Measurements from ENCODE around the gene OGFOD1. TPM values are rescaled to one million over a fixed set of nuclear protein-coding genes. Genes with fewer than 3 reads are reported as not detected.

OGFOD1 gene
- total RNA-seq, 2 donors from 2014 or later, result 6.6 to 15.6 TPM

GRCh38 chr16:56421976-56422669, 29.2 kb upstream of the OGFOD1 start:
- no peak for DNase-seq
- H3K27ac ChIP-seq, result no peak overlapping the region

GRCh38 chr16:56422896-56423441, 28.4 kb upstream of the OGFOD1 start:
- TF ChIP-seq POLR2A (IDR thresholded peaks at IDR 0.05), result no peak
- TF ChIP-seq CTCF (IDR thresholded peaks at IDR 0.05), result no peak
- no peaks in the 10 kb centered on the region for H3K9me3 ChIP-seq
- 59 to 65% methylated on average over 4 of the region's 4 CpGs for WGBS, 2 donors
- DNase-seq (no peak), ATAC-seq (no peak)
- intact Hi-C loops (cut with DNase I), result no loop called here
- H3K27me3 ChIP-seq, result no peaks in the 10 kb centered on the region
- H3K36me3 ChIP-seq (replicated peaks in 1 of 2; ENCODE audit: insufficient read depth in 1 of 2, low read depth in 2 of 2), result no peaks in the 10 kb centered on the region
- peaks cover 47% of the 10 kb centered on the region for H3K4me1 ChIP-seq
- H3K27ac ChIP-seq, result no peak overlapping the region
- no peak overlapping the region for H3K4me3 ChIP-seq

More at GRCh38 chr16:56421976-56422669, 29.2 kb upstream of the OGFOD1 start:
- Histone ChIP-seq H3K4me3 (no peak overlapping the region), H3K36me3 (replicated peaks in 1 of 2; ENCODE audit: insufficient read depth in 1 of 2, low read depth in 2 of 2) (no peaks in the 10 kb centered on the region), H3K4me1 (peaks cover 47% of the 10 kb centered on the region), H3K27me3 (no peaks in the 10 kb centered on the region), H3K9me3 (no peaks in the 10 kb centered on the region)
- TF ChIP-seq CTCF (IDR thresholded peaks at IDR 0.05) (no peak), POLR2A (IDR thresholded peaks at IDR 0.05) (no peak)
- ATAC-seq, result no peak
- WGBS, 2 donors, result 82 to 87% methylated on average over 5 of the region's 5 CpGs
- intact Hi-C loops (cut with DNase I), result no loop called here

GRCh38 chr16:56423584-56424403, 27.6 kb upstream of the OGFOD1 start:
- Histone ChIP-seq H3K4me1 (peaks cover 47% of the 10 kb centered on the region), H3K27ac (peak overlapping the region in 3 of 4 donors; percentile 72 to 86 (median 86)), H3K27me3 (no peaks in the 10 kb centered on the region), H3K4me3 (peak overlapping the region; percentile 57 to 92), H3K36me3 (replicated peaks in 1 of 2; ENCODE audit: insufficient read depth in 1 of 2, low read depth in 2 of 2) (no peaks in the 10 kb centered on the region), H3K9me3 (no peaks in the 10 kb centered on the region)
- no peak for ATAC-seq
- intact Hi-C loops (cut with DNase I), result no loop called here
- 12 to 23% methylated on average over 7 of the region's 7 CpGs for WGBS, 2 donors
- TF ChIP-seq CTCF (IDR thresholded peaks at IDR 0.05) (no peak), POLR2A (IDR thresholded peaks at IDR 0.05) (no peak)
- no peak for DNase-seq

GRCh38 chr16:56424404-56424764, 27.0 kb upstream of the OGFOD1 start:
- H3K27me3 ChIP-seq, result no peaks in the 10 kb centered on the region
- no peaks in the 10 kb centered on the region for H3K9me3 ChIP-seq
- WGBS, 2 donors, result 0 to 1% methylated on average over 16 of the region's 16 CpGs
- intact Hi-C loops (cut with DNase I), result no loop called here
- H3K27ac ChIP-seq, result peak overlapping the region; percentile 72 to 86 (median 84)
- H3K36me3 ChIP-seq (replicated peaks in 1 of 2; ENCODE audit: insufficient read depth in 1 of 2, low read depth in 2 of 2), result no peaks in the 10 kb centered on the region
- TF ChIP-seq POLR2A (IDR thresholded peaks at IDR 0.05) (no peak), CTCF (IDR thresholded peaks at IDR 0.05) (no peak)
- no peak for ATAC-seq
- peak overlapping the region; percentile 57 to 92 for H3K4me3 ChIP-seq
- H3K4me1 ChIP-seq, result peaks cover 46% of the 10 kb centered on the region
- DNase-seq, result no peak

Data from body of pancreas (tissue), 4 donors.